ENCODE results near the gene B4GALT6.
"Not testable (repeated sequence)": the region's sequence is repeated elsewhere in the genome, so short reads cannot be mapped to it uniquely, and the experiment has no call there.

Gene B4GALT6, protein sequence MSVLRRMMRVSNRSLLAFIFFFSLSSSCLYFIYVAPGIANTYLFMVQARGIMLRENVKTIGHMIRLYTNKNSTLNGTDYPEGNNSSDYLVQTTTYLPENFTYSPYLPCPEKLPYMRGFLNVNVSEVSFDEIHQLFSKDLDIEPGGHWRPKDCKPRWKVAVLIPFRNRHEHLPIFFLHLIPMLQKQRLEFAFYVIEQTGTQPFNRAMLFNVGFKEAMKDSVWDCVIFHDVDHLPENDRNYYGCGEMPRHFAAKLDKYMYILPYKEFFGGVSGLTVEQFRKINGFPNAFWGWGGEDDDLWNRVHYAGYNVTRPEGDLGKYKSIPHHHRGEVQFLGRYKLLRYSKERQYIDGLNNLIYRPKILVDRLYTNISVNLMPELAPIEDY

DNA sequence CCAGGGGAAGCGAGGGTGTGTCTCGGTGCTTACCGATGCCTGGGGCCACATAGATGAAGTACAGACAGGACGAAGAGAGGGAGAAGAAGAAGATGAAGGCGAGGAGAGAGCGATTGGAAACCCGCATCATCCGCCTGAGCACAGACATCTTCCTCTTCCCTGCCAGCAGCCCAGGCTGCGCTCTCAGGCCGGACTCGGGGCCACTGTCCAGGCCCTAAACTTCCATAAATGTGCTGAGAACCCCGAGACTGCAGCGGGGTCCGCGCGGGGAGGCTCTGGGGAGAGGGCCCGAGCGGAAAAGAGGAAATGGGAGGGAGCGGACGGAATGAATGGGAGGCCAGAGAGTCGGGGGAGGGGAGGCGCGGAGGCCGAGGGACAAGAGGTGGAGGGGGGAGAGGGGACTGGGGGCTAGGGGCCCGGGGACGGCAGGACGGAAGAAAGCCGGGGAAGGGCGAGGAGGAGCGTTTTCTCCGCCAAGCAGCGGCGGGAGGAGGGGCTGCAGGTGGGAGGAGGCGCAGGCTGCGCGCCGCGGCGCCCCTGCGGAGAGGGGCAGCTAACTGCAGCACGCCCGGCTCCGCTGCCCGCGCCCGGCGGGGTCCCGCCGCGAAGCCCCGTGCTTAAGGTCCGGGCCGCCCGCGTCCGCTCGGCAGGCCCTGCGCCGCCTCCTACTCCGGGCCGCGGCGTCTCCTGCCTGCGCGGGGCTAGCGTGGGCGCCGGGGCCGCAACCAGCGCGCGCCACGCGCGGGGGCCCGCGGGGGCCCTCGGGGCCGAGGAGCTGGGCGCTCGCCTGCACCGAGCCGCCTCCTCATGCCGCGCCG, at the start of gene B4GALT6:
Gene B4GALT6 (minus strand): TSS at position 303 of the 818 bp plus-strand sequence. CDS start 155 bp downstream, at position 148.
- DNase-seq (ENCODE audit: low spot score), result no peak

DNA sequence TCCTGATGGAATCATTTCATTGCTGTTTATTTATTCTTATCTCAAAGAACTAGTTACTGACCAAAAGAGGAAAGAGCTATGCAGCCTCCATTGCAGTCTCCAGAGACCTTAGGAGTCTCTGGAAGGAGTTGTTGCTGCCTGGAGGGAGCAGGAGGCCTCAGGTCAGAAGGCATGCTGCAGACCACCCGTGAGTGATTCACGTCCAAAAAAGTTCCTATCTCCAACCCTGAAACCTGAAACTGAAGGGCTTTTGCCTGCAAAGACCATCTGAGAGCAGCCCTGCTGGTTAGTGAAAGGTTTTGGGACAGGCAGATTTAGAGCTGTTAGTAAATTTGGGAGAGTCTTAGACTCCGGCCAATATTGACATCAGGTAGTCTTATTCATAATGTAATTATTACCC, 47.2 kb upstream of the B4GALT6 start:
- DNase-seq (ENCODE audit: low spot score), result no peak

DNA sequence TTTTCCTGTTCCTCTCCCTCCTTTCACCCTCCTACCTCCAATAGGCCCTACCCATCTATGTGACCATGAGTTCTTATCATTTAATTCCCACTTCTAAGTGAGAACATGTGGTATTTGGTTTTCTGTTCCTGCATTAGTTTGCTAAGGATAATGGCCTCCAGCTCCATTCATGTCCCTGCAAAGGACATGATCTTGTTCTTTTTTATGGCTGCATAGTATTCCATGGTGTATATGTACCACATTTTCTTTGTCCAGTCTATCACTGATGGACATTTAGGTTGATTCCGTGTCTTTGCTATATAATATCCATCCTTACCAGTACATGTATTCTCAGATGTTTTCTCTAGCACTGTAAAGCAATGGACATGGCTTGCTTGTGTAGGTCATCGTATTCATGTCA, 44.8 kb upstream of the B4GALT6 start:
- not testable (repeated sequence) for DNase-seq (ENCODE audit: low spot score)

DNA sequence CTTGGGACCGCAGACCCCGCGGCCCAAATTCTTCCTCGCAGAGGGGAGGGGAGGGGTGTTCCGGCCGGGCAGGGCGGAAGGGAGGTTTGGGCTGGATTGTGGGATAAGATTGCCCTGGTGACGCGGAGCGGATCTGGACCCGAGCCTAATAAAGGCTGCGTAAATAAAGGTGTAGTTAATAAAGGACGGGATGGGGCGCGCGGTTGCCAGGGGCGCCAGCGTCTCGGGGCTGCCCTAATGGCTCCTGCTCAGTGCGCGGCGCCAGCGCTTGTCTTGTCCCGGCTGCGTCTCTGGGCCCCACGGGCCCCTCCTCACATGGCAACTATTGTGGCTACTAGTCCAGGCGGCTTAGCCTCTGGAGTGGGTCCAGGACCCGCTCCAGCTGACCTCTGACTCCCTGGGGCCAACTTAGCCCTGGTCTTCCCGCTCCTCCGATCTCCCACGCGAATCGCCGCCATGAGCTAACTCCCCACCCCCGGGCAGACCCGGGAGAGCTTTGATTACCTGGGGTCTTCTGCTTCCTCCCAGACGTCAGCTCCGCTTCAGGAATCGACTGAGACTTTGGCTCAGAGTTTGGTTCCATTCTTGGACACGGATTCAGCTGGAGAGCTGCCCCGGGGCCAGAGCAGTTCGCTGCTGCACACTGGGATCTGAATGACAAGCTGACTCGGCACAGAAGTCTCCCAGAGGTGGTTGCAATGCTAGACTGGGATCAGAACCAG, 39.8 kb upstream of the B4GALT6 start:
- no peak for DNase-seq (ENCODE audit: low spot score)

DNA sequence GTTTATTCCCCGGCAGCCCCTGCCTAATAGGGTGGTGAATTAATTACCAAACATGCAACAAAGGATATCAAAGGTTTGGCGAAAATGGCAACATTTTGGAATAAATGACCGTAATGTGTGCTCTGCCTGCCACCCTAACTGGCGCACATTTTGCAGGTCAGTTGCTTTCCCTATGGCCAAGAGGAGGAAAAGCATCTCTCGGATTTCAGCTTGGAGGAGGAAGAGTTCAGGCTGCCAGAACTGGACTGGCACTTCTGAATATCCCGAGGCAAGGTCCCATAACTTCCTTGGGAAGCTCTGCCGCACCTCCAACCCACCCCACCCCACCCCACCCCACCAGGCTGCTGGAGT, 39.2 kb upstream of the B4GALT6 start:
- no peak for DNase-seq (ENCODE audit: low spot score)

DNA sequence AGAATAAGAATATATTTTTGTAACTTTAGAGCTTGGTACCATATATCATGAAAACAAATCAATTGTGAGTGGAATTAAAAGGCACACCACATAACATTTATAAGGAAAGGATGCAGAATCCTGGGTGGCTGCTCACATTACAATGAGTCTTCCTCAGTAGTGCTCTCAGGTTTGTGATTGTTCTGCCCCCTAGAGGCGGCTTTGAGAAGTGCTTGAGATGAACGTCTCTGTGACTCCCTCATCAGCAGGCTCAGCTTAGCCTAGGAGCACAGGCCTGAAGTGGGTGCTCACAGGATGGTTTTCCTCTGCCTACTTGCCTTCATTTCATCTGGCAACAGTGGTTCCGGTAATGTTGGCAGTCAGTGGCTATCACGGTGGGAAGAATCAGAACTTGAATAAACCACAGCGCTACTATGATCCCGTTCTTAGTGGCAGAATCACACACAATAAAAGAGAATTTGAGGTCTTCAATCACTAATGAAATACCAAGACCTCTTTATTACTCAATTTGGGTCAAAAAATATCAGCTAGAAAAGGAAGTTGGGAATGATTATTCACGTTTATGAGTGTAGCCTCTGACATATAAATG, 38.1 kb upstream of the B4GALT6 start:
- DNase-seq (ENCODE audit: low spot score), result peak; percentile 79

DNA sequence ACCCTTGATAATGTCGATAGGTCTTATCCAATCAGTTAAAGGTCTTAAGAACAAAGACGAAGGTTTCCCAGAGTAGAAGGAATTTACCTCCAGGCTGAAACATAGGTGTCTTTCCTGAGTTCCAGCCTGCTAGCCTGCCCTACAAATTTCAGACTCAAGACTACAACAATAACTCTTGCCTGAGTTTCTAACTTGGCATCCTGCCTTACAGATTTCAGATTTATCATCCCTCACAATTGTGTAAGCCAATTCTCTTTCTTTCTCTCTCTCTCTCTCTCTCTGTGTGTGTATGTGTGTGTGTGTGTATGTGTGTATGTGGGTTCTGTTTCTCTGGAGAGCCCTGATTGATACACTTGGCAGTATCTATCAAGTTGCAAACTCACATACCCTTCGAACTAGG, 37.2 kb upstream of the B4GALT6 start:
- DNase-seq (ENCODE audit: low spot score), result no peak

DNA sequence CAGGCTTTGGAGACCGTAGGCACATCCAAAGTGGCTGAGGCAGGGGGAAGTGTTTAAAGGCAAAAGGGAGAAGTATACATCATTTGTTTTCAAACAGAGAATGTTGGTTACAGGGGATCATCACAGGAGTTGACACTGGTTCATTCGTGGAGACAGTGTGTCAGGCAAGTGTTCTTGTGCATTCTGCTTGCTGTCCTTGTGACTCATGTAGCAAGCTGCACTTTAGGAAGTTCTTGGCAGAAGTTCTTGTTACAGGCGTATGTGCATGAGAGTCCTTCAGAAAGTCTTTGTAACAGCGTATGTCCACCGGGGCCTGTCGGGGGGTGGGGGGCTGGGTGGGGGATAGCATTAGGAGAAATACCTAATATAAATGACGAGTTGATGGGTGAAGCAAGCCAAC, 36.5 kb upstream of the B4GALT6 start:
- no peak for DNase-seq (ENCODE audit: low spot score)

DNA sequence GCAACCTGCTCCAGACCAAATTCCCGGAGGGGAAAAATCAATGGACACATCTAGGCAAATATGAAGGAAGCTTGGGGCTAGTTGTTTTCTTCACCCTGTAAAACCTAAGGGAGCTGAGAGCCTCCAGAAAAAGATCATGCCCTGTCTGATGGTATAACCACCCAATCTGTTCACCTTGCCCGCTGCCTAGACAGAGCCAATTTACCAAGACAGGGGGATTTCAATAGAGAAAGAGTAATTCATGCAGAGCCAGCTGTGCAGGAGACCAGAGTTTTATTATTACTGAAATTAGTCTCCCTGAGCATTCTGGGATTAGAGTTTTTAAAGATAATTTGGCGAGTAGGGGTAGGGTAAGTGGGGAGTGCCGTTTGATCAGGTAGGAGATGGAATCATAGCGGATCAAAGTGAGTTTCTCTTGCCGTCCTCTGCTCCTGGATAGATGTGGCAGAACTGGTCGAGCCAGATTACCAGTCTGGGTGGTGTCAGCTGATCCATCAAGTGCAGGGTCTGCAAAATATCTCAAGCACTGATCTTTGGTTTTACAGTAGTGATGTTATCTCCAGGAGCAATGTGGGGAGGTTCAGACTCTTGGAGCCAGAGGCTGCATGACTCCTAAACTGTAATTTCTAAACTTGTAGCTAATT, 35.1 kb upstream of the B4GALT6 start:
- DNase-seq (ENCODE audit: low spot score), result no peak

DNA sequence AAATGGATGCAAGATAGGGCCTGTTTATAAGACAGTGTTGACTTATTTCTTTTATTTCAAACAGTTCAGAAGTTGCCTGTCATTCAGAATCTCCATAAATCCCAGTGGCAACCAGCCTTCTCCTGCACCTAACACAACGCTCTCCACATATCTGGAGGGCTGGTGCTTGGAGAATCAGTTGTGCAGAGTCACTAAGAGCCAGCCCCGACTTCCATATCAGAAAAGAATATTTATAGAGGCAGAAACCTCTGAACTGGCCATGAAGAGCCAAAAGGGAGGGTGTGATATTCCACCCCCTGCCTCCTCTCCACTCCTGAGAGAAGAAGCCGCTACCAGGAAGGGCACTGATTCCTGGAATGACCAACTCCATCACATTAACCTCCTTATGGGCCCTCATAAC, 34.0 kb upstream of the B4GALT6 start:
- DNase-seq (ENCODE audit: low spot score), result no peak

DNA sequence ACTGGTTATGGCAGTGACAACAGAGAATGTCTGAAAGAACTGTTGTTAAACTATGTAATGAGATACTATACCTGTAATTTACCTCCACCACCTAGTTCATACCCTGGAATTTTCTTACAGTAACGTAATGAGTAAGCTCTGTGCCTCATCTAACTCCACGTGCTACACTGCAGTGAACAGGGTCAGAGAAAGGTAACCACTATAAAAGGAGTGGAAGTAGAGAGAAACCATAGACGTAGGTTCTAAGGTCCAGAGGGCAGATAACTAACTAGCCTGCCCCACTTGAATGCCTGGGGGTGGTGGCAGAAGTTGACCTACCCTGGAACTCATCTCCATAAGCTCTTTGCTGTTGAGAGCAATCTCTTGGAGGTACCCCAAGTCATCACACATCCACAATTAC, 32.0 kb upstream of the B4GALT6 start:
- no peak for DNase-seq (ENCODE audit: low spot score)

DNA sequence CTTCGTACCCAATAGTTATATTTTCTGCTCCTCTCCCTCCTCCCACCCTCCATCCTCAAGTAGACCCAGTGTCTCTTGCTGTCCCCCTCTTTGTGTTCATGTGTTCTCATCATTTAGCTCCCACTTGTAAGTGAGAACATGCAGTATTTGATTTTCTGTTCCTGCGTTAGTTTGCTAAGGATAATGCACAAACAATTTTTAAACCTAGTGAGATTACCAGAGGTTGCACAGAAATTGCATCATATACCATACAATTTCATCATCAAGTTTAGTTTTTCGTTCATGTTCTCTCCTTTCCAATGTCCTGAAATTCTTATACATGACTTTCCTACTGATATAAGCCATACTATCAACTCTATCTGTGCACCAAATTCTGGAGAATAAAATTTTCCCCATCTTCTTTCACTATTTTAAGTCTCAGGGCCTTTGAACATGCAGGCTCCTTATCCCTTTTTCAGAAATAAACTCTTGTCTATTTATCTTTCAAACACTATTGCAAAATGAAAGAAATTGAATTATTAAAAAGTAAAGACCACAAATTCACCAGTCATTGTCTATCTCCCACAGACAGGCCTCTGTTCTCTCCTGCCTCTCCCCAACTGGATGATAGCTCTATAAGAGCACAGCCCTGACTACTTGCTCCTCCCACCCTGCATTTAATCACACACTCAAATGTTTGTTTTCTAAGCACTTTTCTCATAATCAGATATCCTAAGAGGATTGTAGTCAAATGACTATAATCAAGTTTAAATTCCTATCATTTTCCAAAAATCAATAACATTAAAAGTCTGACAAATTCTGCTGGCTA, 27.2 kb upstream of the B4GALT6 start:
- no peak for DNase-seq (ENCODE audit: low spot score)

DNA sequence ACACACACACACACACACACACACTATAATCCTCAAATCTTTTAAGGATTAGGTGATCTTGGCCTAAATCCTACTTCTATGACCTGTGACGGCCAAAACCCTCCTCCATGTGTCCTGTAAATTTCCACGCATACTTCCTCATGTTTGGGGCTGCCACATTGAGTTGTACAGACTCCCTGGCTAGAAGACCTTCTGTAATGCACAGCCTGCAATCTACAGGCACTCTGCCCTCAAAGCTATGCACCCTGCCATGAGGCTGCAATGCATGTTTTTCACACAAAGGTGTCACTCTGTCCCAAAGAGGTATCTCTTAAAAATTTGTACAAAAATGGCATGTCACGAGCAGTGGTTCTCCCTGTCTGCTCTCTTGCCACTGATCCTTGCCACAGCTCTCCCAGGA, 26.4 kb upstream of the B4GALT6 start:
- no peak for DNase-seq (ENCODE audit: low spot score)

DNA sequence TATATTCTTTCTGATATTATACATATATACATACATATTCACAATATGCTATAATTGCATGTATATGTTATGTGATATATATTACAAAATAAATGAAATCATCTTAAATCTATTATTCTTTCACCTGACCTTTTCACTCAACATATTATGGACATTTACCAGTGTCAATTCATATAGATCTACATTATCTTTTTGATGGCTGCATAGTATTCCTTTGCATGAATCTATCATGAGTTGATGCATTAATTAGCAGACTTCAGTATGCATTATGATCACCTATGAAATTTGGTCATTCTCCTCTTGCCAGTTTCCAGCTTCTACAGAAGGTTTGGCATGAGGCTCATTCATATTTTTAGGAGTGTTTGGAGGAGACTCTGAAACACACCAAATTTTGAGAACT, 23.4 kb upstream of the B4GALT6 start:
- no peak for DNase-seq (ENCODE audit: low spot score)

DNA sequence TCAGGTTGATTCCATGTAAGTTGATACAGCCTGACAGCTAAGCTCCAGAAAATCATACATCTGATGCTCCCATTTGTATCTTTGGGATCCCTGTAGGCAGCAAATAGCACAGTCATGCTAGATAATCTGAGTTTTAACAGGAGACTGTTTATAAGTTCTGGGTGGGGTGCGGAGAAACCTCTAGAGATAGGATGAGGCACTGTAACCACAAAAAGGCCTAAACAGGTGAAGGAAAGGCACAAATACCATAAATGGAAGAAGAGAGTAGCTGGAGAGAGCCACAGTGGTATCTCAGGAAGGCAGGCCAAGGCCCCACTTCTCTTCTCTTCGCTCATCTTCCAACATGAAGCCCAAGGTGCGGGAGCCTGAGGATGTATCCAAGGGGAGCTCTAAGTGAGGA, 18.1 kb upstream of the B4GALT6 start:
- DNase-seq (ENCODE audit: low spot score), result no peak

DNA sequence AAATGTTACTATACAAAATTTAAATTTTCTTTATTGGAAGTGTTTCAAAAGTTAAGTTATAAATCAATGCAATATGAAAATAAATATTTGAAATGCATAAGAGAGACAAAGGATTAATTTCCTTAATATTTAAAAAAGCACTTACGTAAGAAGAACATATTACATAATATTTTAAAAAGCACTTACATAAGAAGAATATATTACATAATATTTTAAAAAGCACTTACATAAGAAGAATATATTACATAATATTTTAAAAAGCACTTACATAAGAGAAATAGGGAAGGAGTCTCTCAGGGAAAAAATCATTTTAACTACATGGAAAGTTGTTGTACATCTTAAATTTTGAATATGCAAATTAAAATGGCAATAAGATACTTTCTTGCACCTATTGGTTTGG, 17.4 kb upstream of the B4GALT6 start:
- DNase-seq (ENCODE audit: low spot score), result no peak

DNA sequence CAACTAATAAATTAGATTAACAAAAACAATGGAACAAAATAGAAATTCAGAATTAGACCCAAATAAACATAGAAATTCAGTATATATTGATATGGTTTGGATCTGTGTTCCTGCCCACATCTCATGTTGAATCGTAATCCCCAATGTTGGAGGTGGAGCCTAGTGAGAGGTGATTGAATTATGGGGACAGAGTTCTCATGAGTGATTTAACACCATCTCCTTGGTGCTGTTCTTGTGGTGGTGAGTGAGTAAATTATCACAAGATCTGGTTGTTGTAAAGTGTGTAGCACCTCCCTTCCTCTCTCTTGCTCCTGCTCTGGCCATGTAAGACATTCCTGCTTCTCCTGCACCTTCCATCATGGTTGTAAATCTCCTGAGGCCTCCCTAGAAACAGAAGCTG, 16.6 kb upstream of the B4GALT6 start:
- DNase-seq (ENCODE audit: low spot score), result no peak

DNA sequence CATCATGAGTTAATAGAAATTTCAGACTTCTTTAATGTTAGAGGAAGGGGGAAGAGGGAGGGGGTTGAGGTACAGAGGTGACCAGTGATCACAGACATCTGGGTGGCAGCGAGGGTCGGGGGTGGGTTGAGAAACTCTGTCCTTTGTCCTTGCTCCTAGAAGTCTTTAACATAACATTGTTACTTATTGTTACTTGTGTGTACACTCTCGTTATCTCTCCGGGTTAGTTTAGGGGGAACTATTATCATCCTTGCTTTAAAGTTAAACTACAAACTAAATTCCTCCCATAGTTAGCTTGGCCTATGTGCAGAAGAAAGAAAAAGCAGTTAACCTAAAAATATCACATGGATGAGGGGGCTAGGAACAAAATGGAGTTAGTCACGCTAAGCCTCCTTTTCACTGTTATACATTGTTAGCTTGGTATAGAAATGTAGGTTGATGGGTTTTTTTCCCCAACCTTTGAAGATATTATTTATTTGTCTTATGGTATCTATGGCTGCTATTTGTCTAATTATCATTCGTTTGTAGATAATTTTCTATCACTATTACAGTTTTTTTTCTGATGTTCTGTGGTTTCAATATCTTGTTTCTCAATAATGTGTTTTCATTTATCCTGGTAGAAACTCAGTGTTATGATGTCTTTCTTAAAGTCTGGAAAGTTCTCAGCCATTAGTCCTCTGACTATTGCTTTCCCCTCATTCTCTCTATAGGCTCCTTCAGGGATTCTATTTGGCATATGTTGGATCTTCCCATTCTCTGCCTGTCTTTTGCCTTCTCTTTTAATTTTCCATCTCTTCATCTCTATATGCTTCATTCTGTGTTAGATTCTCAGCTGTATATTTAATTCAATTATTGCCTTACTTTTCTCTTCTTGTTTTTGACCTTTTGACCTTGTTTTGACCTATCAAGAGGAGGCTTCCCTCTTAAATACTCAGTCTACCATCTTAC, 13.2 kb upstream of the B4GALT6 start:
- DNase-seq (ENCODE audit: low spot score), result no peak

DNA sequence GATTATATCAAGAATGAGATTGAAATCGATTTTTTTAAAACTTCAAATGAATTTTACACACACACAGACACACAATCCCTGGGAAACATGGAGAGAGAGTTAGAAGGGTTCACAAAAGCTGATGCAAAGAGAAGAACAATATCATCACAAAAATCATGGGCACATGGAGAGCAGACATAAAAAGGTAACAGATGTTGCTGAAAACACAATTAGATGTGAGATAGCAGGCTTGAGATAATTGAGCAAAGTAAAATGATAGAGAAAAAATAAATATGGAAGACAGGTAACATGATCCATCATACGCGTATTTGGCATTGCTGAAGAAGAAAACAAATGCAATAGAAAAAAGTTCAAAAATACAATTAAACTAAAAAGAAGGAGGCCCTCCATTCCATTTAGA, 11.6 kb upstream of the B4GALT6 start:
- DNase-seq (ENCODE audit: low spot score), result no peak

DNA sequence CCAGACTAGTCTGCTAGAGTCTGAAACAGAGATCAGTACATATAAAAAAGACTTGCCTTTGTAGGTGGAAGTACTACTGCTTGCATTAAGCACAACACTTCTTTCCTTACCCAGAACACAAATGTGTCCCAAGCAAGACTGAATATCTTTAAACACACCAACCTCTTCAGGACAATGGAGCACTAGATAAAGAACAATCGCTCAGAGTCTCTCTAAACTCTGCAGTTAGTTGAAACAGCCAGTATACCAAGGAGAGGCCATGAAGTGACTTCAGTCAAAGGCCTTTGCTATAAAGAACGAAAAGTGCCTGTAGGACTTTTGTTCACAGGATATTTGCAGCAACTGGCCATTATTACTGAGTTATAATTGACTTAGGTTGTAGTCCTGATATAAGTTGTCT, 9.9 kb upstream of the B4GALT6 start:
- DNase-seq (ENCODE audit: low spot score), result no peak

Data from activated CD4-positive, alpha-beta T cell treated with anti-CD3 and anti-CD28 coated beads, Interleukin-2, Interleukin-4, amounts not matched to agents 100 ng/mL and 50 ng/mL, durations not matched to agents 16 hours and 8 hours (primary cell).